Measurements from ENCODE around the gene FARP2. TPM values are rescaled to one million over a fixed set of nuclear protein-coding genes. Genes with fewer than 3 reads are reported as not detected.

FARP2 gene, protein sequence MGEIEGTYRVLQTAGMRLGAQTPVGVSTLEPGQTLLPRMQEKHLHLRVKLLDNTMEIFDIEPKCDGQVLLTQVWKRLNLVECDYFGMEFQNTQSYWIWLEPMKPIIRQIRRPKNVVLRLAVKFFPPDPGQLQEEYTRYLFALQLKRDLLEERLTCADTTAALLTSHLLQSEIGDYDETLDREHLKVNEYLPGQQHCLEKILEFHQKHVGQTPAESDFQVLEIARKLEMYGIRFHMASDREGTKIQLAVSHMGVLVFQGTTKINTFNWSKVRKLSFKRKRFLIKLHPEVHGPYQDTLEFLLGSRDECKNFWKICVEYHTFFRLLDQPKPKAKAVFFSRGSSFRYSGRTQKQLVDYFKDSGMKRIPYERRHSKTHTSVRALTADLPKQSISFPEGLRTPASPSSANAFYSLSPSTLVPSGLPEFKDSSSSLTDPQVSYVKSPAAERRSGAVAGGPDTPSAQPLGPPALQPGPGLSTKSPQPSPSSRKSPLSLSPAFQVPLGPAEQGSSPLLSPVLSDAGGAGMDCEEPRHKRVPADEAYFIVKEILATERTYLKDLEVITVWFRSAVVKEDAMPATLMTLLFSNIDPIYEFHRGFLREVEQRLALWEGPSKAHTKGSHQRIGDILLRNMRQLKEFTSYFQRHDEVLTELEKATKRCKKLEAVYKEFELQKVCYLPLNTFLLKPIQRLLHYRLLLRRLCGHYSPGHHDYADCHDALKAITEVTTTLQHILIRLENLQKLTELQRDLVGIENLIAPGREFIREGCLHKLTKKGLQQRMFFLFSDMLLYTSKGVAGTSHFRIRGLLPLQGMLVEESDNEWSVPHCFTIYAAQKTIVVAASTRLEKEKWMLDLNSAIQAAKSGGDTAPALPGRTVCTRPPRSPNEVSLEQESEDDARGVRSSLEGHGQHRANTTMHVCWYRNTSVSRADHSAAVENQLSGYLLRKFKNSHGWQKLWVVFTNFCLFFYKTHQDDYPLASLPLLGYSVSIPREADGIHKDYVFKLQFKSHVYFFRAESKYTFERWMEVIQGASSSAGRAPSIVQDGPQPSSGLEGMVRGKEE
- polyA plus RNA-seq = 10 to 100 TPM; 13.2 to 19.9 TPM

DNA sequence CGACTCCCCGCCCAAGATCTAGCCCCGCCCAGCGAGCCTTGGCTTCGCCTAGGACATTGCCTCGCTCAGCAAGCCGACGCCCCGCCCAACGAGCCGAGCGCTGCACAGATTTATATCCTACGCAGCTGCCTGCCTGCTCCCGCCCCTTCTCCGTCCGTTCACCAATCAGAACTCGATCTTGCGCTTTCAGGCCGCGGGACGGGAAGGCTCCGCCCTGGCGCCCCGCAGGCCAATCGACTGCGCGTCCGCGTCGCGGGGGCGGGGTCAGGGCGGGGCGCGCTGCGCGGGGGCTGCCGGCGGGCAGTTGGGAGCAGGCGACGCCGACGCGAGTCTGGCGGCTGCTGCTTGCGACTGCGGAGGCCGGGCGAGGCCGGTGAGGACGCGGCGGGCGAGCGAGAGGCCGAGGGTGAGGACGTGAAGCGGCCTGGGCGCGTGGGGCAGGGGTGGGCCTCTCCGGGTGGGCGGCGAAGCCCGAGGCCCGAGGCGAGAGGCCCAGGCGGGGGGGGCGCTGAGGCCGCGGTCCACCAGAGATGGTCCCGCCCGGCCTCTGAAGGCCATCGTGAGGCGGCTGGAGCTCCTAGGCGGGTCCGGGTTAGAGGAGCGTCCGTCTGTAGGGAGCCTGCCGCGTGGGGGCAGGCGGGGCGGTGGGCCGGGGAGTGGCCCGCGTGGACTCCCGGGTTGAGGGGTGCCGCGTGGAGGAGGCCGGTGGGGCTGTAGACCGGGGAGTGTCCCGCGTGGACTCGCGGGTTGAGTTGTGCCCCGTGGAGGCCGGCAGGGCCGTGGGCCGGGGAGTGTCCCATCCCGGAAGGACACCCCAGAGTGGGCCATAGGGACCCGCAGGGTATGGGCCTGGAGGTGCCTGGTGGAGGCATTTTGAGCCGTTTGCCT, at the start of gene FARP2:
Gene FARP2 (plus strand): TSS at position 303 of the 888 bp plus-strand sequence. CDS start 16,823 bp downstream, outside the sequence.
- H3K27me3 ChIP-seq (ENCODE audit: control insufficient read depth in 1 of 2, insufficient read depth in 2 of 2, low read length in 2 of 2) = no peaks in the 10 kb centered on the region
- no peaks in the 10 kb centered on the region for H3K9me3 ChIP-seq (ENCODE audit: control insufficient read depth in 2 of 2, insufficient read depth in 1 of 2, low read depth in 1 of 2, low read length in 1 of 2)
- H3K36me3 ChIP-seq (ENCODE audit: control insufficient read depth in 2 of 2, insufficient read depth in 2 of 2, low read length in 1 of 2) = peaks cover 0 to 12% of the 10 kb centered on the region in 2 donors
- H3K4me1 ChIP-seq (ENCODE audit: control insufficient read depth in 2 of 2, insufficient read depth in 2 of 2, low read length in 1 of 2) = peaks cover 0 to 5% of the 10 kb centered on the region in 2 donors
- WGBS, 2 donors = 0 to 1% methylated on average over 96 to 101 of the region's 101 CpGs
- H3K27ac ChIP-seq (ENCODE audit: low read depth in 2 of 2, low read length in 1 of 2) = peak within 1 kb of the TSS; percentile 90 to 94
- H3K4me3 ChIP-seq (ENCODE audit: low read depth in 1 of 2, low read length in 2 of 2) = peak within 1 kb of the TSS; percentile 77 to 79

DNA sequence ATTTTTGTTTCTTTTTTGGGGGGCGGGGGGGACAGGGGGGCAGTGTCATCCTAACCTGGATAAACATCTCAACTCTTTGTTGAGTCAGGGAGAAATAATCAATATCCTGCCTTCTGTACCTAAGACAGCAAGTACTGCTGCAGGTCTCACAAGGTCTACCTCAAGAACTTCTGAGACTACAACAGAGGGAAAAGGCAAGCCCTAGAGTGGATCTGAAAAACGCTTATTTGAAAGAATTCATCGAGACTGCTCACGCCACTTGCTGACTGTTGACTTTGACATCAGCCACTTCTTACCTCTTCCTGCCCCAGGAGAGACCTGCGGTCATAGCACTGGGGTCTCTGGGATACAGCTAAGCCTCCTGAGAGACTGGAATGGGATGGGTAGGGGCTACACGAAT, 49.0 kb upstream of the FARP2 start:
- 79 to 89% methylated on average over 6 of the region's 6 CpGs for WGBS, 2 donors
- no peaks in the 10 kb centered on the region for H3K27me3 ChIP-seq (ENCODE audit: control insufficient read depth in 1 of 2, insufficient read depth in 2 of 2, low read length in 2 of 2)
- H3K4me3 ChIP-seq (ENCODE audit: low read depth in 1 of 2, low read length in 2 of 2) = no peak overlapping the region
- no peak overlapping the region for H3K27ac ChIP-seq (ENCODE audit: low read depth in 2 of 2, low read length in 1 of 2)
- peaks cover 3% of the 10 kb centered on the region in 2 donors for H3K4me1 ChIP-seq (ENCODE audit: control insufficient read depth in 2 of 2, insufficient read depth in 2 of 2, low read length in 1 of 2)
- H3K36me3 ChIP-seq (ENCODE audit: control insufficient read depth in 2 of 2, insufficient read depth in 2 of 2, low read length in 1 of 2) = peaks cover 0 to 4% of the 10 kb centered on the region in 2 donors
- H3K9me3 ChIP-seq (ENCODE audit: control insufficient read depth in 2 of 2, insufficient read depth in 1 of 2, low read depth in 1 of 2, low read length in 1 of 2) = no peaks in the 10 kb centered on the region

DNA sequence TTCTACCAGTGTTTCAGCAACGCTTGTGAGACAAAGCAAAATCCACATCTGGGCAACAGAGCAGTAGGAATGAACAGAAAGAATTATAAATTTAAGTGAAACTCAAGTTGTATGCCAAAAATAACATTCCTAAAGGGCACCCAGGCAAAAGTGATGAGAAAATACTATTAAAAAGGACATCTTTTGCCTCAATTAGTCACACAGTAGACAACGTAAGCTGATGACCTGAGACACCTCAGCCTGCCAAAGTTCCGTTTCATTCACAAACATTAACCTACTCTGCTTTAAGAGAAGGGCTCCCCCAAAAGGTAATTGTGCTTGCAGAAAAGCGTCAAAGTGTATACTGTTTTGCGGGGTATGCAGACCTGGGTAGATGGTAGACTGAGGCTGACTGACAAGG, 47.8 kb upstream of the FARP2 start:
- WGBS, 2 donors = 80% methylated on average over 5 of the region's 5 CpGs
- peaks cover 0 to 3% of the 10 kb centered on the region in 2 donors for H3K4me1 ChIP-seq (ENCODE audit: control insufficient read depth in 2 of 2, insufficient read depth in 2 of 2, low read length in 1 of 2)
- no peaks in the 10 kb centered on the region for H3K27me3 ChIP-seq (ENCODE audit: control insufficient read depth in 1 of 2, insufficient read depth in 2 of 2, low read length in 2 of 2)
- no peaks in the 10 kb centered on the region for H3K9me3 ChIP-seq (ENCODE audit: control insufficient read depth in 2 of 2, insufficient read depth in 1 of 2, low read depth in 1 of 2, low read length in 1 of 2)
- no peak overlapping the region for H3K27ac ChIP-seq (ENCODE audit: low read depth in 2 of 2, low read length in 1 of 2)
- no peak overlapping the region for H3K4me3 ChIP-seq (ENCODE audit: low read depth in 1 of 2, low read length in 2 of 2)
- H3K36me3 ChIP-seq (ENCODE audit: control insufficient read depth in 2 of 2, insufficient read depth in 2 of 2, low read length in 1 of 2) = peaks cover 0 to 4% of the 10 kb centered on the region in 2 donors

DNA sequence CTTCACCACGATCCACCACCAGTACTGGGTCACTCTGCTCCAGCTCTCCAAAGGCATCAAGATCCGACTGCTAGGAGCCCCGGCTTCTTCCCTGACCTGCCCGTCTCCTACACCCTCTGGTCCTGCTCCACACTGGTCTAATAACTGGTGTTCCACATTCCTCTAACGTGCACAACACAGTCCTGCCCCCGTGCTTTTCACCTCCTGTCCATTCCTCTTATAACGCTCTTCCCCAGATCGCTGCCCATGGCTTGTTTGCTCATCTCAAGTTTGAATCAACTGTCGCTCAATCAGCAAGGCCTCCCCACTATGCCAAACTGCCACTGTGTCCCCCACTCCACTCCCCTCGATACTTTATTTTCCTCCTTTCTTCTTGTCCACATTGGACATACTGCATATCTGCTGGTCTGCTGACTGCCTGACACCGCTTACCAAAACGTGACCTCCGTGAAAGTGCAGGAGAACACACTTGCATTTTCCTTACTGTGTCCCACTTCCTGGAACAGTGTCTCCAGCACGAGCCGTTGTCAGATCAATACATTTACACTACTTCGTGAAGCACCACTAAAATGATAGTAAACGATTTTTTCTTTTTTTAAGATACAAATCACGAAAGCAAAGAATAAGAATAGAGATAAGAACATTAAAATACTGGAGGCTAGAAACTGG, 47.1 kb upstream of the FARP2 start:
- peaks cover 0 to 3% of the 10 kb centered on the region in 2 donors for H3K4me1 ChIP-seq (ENCODE audit: control insufficient read depth in 2 of 2, insufficient read depth in 2 of 2, low read length in 1 of 2)
- WGBS, 2 donors = 79 to 90% methylated on average over 18 of the region's 18 CpGs
- H3K9me3 ChIP-seq (ENCODE audit: control insufficient read depth in 2 of 2, insufficient read depth in 1 of 2, low read depth in 1 of 2, low read length in 1 of 2) = no peaks in the 10 kb centered on the region
- no peak overlapping the region for H3K4me3 ChIP-seq (ENCODE audit: low read depth in 1 of 2, low read length in 2 of 2)
- no peaks in the 10 kb centered on the region for H3K27me3 ChIP-seq (ENCODE audit: control insufficient read depth in 1 of 2, insufficient read depth in 2 of 2, low read length in 2 of 2)
- peaks cover 0 to 4% of the 10 kb centered on the region in 2 donors for H3K36me3 ChIP-seq (ENCODE audit: control insufficient read depth in 2 of 2, insufficient read depth in 2 of 2, low read length in 1 of 2)
- no peak overlapping the region for H3K27ac ChIP-seq (ENCODE audit: low read depth in 2 of 2, low read length in 1 of 2)

DNA sequence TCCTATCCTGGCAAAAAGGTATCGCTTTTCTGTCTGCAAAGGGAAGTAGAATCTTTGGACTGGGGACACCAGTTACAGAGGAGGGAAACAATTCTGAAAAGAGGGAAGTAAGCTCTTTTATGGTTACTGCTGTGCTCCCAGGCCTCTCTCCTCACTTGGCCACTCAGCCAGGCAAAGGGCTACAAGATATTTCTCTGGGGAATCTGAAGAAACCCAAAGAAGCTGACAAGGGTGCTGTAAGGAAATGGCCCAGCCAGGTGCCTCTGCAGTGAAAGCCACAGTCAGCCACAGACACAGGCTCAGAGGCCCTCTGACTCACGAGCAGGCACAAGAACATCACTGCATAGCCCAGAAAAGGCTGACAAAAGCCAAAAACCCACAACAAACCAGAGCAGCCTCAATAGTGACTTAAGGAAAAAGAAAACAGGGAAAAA, 46.4 kb upstream of the FARP2 start:
- Histone ChIP-seq H3K4me3 (ENCODE audit: low read depth in 1 of 2, low read length in 2 of 2) (no peak overlapping the region), H3K27me3 (ENCODE audit: control insufficient read depth in 1 of 2, insufficient read depth in 2 of 2, low read length in 2 of 2) (no peaks in the 10 kb centered on the region), H3K9me3 (ENCODE audit: control insufficient read depth in 2 of 2, insufficient read depth in 1 of 2, low read depth in 1 of 2, low read length in 1 of 2) (no peaks in the 10 kb centered on the region), H3K27ac (ENCODE audit: low read depth in 2 of 2, low read length in 1 of 2) (no peak overlapping the region), H3K36me3 (ENCODE audit: control insufficient read depth in 2 of 2, insufficient read depth in 2 of 2, low read length in 1 of 2) (peaks cover 0 to 4% of the 10 kb centered on the region in 2 donors), H3K4me1 (ENCODE audit: control insufficient read depth in 2 of 2, insufficient read depth in 2 of 2, low read length in 1 of 2) (peaks cover 0 to 3% of the 10 kb centered on the region in 2 donors)
- 66% methylated on average over 2 of the region's 2 CpGs for WGBS, 2 donors

DNA sequence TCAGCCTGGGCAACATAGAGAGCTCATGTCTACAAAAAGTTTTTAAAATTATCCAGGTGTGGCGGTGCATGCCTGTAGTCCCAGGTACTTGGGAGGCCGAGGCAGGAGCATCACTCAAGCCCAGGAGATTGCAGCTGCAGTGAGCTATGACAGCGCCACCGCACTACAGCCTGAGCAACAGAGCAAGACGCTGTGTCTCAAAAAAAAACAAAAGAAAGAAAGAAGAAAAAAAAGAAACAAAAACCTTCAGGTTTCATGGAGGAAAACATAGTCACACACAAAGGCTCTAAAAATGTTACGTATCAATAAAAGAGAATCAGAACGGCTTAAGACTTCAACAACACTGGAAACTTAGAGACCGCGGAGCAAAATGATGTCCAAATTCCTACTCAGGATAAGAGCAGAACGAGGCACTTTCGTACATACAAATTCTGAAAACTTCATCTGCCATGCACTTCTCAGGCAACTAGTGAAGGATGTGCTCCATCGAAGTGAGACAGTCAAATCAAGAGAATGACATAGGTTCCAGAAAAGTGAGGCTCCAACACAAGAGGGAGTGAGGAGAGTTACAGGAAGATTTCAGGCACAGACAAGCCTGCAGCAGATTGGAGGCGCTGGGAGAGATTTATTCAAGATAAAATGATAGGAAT, 45.0 kb upstream of the FARP2 start:
- no peaks in the 10 kb centered on the region for H3K27me3 ChIP-seq (ENCODE audit: control insufficient read depth in 1 of 2, insufficient read depth in 2 of 2, low read length in 2 of 2)
- WGBS, 2 donors = 89 to 91% methylated on average over 13 of the region's 13 CpGs
- no peak overlapping the region for H3K4me3 ChIP-seq (ENCODE audit: low read depth in 1 of 2, low read length in 2 of 2)
- no peaks in the 10 kb centered on the region for H3K9me3 ChIP-seq (ENCODE audit: control insufficient read depth in 2 of 2, insufficient read depth in 1 of 2, low read depth in 1 of 2, low read length in 1 of 2)
- peaks cover 0 to 4% of the 10 kb centered on the region in 2 donors for H3K36me3 ChIP-seq (ENCODE audit: control insufficient read depth in 2 of 2, insufficient read depth in 2 of 2, low read length in 1 of 2)
- H3K4me1 ChIP-seq (ENCODE audit: control insufficient read depth in 2 of 2, insufficient read depth in 2 of 2, low read length in 1 of 2) = peaks cover 0 to 3% of the 10 kb centered on the region in 2 donors
- no peak overlapping the region for H3K27ac ChIP-seq (ENCODE audit: low read depth in 2 of 2, low read length in 1 of 2)

DNA sequence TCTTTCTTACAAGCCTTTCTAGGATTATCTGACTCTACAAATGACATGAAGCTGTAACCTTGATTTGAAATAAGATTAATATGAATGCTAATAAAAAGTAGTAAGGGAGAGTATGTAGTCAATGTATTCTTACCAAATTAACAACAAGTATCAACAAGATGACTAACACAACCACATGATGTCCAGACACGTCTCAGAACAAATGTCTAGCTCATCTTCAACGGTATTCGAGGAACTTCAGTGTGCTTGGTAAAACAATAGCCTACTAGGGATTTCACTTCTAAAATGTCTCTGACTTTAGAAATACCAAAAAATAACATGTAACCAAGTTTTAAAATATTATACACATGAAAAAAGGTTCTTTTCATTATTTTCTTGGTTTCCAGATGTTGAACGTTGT, 44.0 kb upstream of the FARP2 start:
- no peak overlapping the region for H3K4me3 ChIP-seq (ENCODE audit: low read depth in 1 of 2, low read length in 2 of 2)
- H3K36me3 ChIP-seq (ENCODE audit: control insufficient read depth in 2 of 2, insufficient read depth in 2 of 2, low read length in 1 of 2) = peaks cover 0 to 4% of the 10 kb centered on the region in 2 donors
- H3K4me1 ChIP-seq (ENCODE audit: control insufficient read depth in 2 of 2, insufficient read depth in 2 of 2, low read length in 1 of 2) = peaks cover 0 to 3% of the 10 kb centered on the region in 2 donors
- 39 to 57% methylated on average over 4 of the region's 4 CpGs for WGBS, 2 donors
- H3K27ac ChIP-seq (ENCODE audit: low read depth in 2 of 2, low read length in 1 of 2) = no peak overlapping the region
- H3K27me3 ChIP-seq (ENCODE audit: control insufficient read depth in 1 of 2, insufficient read depth in 2 of 2, low read length in 2 of 2) = no peaks in the 10 kb centered on the region
- no peaks in the 10 kb centered on the region for H3K9me3 ChIP-seq (ENCODE audit: control insufficient read depth in 2 of 2, insufficient read depth in 1 of 2, low read depth in 1 of 2, low read length in 1 of 2)

DNA sequence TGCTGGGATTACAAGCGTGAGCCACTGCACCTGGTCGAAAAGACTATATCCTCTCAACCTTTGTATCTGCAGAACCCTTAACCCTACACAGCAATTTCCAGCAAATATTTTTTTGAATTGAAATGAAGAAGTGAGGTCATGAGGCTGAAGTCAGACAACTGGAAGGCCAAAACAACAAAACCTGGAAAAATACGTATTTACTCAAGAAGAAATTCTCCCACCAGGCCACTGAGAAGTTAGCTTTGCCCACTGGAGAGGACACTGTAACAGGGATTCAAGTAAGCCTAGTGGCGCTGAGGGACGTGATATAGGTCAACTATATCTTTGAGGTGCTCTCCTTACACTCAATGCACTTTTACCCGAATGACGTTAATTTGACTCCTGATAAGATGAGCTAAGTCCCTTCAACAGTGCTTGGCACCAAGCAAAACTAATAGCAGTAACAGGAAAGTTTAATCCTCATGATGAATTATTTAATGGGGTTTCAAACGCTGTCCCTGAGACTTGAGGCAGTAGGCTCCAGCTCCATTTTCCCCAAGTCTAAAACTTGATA, 42.5 kb upstream of the FARP2 start:
- Histone ChIP-seq H3K27me3 (ENCODE audit: control insufficient read depth in 1 of 2, insufficient read depth in 2 of 2, low read length in 2 of 2) (no peaks in the 10 kb centered on the region), H3K27ac (ENCODE audit: low read depth in 2 of 2, low read length in 1 of 2) (no peak overlapping the region), H3K4me1 (ENCODE audit: control insufficient read depth in 2 of 2, insufficient read depth in 2 of 2, low read length in 1 of 2) (peaks cover 0 to 3% of the 10 kb centered on the region in 2 donors), H3K4me3 (ENCODE audit: low read depth in 1 of 2, low read length in 2 of 2) (no peak overlapping the region), H3K36me3 (ENCODE audit: control insufficient read depth in 2 of 2, insufficient read depth in 2 of 2, low read length in 1 of 2) (peaks cover 0 to 3% of the 10 kb centered on the region in 2 donors), H3K9me3 (ENCODE audit: control insufficient read depth in 2 of 2, insufficient read depth in 1 of 2, low read depth in 1 of 2, low read length in 1 of 2) (no peaks in the 10 kb centered on the region)
- 72 to 87% methylated on average over 8 of the region's 8 CpGs for WGBS, 2 donors
